Lower lobe of right lung (tissue), 2 donors: Measurements from ENCODE around the gene SARDH. TPM values are rescaled to one million over a fixed set of nuclear protein-coding genes. Genes with fewer than 3 reads are reported as not detected.
"Not testable (repeated sequence)": the region's sequence is repeated elsewhere in the genome, so short reads cannot be mapped to it uniquely, and the experiment has no call there.

ENCODE experiments used
- ATAC-seq, 2 donors: fragments of 200-7000 bp; cut with Tn5 transposase; one replicate each; pipeline ENCODE4 v1.9.1; 2020 to 2022; ENCODE audit warnings: mild to moderate bottlenecking in 2 of 2, moderate library complexity in 2 of 2
- DNase-seq: peaks from one replicate; pipeline ENCODE4 v3.0.0-alpha.2; 2020
- H3K27ac ChIP-seq: fragments of 200-600 bp; one replicate; pipeline ENCODE4 v1.8.0; 2022
- H3K27me3 ChIP-seq: fragments of 200-600 bp; one replicate; pipeline ENCODE4 v1.8.0; 2022; ENCODE audit warnings: low read depth
- H3K36me3 ChIP-seq: fragments of 200-600 bp; one replicate; pipeline ENCODE4 v1.8.0; 2022; ENCODE audit warnings: mild to moderate bottlenecking
- H3K4me1 ChIP-seq: fragments of 200-600 bp; one replicate; pipeline ENCODE4 v1.8.0; 2022
- H3K4me3 ChIP-seq: fragments of 200-600 bp; one replicate; pipeline ENCODE4 v1.8.0; 2022; ENCODE audit warnings: mild to moderate bottlenecking
- H3K9me3 ChIP-seq: fragments of 200-600 bp; one replicate; pipeline ENCODE4 v1.8.0; 2022
- intact Hi-C: fragments of 100-400 bp; cut with DNase I; formaldehyde crosslinking; loops from one replicate; pipeline ENCODE4 v1.11.0; 2022
- total RNA-seq: library from RNA; stranded (reverse); fragmentation: NEBNext Ultra II Directional; extraction: Animal tissue kit (Norgen Biotek cat#: 25700); gene quantifications from one replicate; pipeline ENCODE4 v1.2.1, GENCODE V29; 2021
- TF ChIP-seq, protein P1 (sequence below): fragments of 200-600 bp; IDR thresholded peaks from one replicate; pipeline ENCODE4 v1.8.0; 2022; ENCODE audit warnings: antibody characterized with exemption, mild to moderate bottlenecking
- donor health status: DM: no; HTN: yes; CAD: no; lungs with severe emphysema.

Gene SARDH
- total RNA-seq, 1 donor from 2014 or later = 3.4 TPM

DNA sequence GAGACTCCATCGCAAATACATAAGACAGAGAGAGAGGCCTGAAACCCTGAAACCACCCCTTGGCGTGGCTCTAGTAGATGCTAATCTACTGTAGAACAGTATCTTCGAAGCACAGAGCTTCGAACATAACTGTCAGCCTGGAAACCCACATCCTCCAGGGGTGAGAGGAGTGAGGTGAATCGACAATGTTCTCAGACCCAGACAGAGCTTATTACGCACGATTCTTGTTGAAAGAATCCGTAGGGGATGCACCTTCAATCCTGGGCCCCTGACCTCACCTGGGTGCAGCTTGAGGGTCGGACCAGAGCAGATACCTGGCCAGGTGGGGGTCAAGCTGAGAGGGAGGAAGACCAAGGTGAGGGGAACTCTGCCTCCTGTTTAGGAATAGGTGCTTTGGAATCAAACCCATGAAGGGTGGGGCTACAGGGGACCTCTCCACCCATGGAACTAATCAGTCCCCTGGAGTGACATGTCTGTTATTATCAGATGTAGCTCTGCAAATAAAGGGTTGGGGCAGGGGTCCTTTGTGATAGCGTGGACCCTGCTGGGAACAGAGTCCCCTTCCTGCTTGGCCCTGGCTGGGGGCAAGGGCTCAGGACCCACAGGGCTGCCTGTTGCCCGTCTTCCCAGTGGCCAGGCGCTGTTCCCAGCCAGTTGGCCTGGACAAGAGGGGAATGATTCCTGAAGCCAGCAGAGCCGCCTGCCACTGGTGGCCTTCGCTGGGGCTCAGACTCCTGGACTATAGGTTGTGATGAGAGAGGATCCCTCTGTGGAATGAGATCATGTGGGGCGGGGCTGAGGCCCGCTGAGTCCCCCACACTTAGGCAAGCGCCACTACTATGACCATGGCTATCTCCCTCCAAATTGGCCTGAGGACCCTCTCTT is 60.8 kb downstream of the SARDH start:
- peaks cover 15% of the 10 kb centered on the region for H3K4me1 ChIP-seq
- intact Hi-C loops = no loop called here
- no peaks in the 10 kb centered on the region for H3K27me3 ChIP-seq
- DNase-seq (peak; percentile 20), ATAC-seq (no peak)
- no peak overlapping the region for H3K4me3 ChIP-seq
- H3K9me3 ChIP-seq = no peaks in the 10 kb centered on the region
- TF ChIP-seq, protein P1, sequence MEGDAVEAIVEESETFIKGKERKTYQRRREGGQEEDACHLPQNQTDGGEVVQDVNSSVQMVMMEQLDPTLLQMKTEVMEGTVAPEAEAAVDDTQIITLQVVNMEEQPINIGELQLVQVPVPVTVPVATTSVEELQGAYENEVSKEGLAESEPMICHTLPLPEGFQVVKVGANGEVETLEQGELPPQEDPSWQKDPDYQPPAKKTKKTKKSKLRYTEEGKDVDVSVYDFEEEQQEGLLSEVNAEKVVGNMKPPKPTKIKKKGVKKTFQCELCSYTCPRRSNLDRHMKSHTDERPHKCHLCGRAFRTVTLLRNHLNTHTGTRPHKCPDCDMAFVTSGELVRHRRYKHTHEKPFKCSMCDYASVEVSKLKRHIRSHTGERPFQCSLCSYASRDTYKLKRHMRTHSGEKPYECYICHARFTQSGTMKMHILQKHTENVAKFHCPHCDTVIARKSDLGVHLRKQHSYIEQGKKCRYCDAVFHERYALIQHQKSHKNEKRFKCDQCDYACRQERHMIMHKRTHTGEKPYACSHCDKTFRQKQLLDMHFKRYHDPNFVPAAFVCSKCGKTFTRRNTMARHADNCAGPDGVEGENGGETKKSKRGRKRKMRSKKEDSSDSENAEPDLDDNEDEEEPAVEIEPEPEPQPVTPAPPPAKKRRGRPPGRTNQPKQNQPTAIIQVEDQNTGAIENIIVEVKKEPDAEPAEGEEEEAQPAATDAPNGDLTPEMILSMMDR = no peak
- no peak overlapping the region for H3K27ac ChIP-seq
- no peaks in the 10 kb centered on the region for H3K36me3 ChIP-seq

DNA sequence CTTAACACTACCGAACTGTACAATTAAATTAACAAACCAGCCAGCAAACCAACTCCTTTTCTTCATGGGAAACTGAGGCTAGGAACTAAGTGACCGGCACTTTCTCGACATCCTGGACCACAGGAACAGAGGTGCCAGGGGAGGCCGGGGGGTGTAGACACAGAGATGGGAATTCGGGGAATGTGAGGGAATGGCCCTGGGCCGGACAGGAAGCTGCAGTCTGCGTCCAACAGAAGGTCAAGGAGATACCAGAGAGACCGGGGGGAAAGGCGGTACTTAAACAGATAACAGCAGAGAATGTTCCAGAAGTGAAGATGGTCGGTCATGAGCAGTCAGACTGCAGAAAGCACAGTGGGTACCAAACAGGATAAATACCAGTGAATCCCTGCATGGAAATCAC is 61.7 kb downstream of the SARDH start:
- H3K9me3 ChIP-seq = no peaks in the 10 kb centered on the region
- H3K4me3 ChIP-seq = no peak overlapping the region
- no peaks in the 10 kb centered on the region for H3K36me3 ChIP-seq
- intact Hi-C loops = no loop called here
- no peak for ATAC-seq
- DNase-seq = peak; percentile 34
- H3K27me3 ChIP-seq = no peaks in the 10 kb centered on the region
- no peak overlapping the region for H3K27ac ChIP-seq
- H3K4me1 ChIP-seq = peaks cover 15% of the 10 kb centered on the region
- TF ChIP-seq, protein P1 = no peak

DNA sequence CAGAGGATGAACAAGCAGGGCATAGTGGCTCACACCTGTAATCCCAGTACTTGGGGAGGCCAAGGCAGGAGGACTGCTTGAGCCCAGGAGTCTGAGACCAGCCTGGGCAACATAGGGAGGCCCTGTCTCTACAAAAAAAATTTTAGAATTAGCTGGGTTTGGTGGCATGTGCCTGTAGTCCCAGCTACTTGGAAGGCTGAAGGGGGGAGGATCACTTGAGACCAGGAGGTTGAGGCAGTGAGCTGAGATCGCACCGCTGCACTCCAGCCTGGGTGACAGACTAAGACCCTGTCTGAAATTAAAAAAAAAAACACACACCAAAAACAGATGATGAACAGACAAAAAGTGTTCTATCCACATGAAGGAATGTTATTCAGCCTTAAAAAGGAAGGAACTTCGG is 62.4 kb downstream of the SARDH start:
- intact Hi-C loops, H3K27me3 ChIP-seq, H3K4me3 ChIP-seq, H3K27ac ChIP-seq, ATAC-seq, H3K36me3 ChIP-seq, H3K9me3 ChIP-seq: not testable (repeated sequence)
- H3K4me1 ChIP-seq = peaks cover 15% of the 10 kb centered on the region
- DNase-seq = peak; percentile 21

DNA sequence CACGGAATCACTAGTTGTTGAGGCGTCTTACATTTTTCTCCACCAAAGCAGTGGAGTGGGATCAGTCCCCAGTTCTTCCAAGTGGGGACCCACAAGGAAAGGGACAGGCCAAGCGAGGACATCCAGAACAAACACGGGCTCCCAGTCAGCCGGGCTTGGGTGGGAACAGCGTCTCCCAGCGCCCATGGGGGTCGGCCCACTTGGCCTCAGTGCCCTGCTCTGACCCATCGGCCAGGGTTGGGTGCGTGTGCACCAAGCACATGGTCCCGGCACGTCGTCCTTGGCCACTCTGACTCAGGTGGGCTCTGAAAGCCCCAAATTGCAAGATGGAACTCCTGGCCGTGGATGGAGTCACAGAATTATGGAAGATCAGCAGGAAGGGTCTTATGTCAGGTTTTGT is 64.1 kb downstream of the SARDH start:
- TF ChIP-seq, protein P1 = no peak

DNA sequence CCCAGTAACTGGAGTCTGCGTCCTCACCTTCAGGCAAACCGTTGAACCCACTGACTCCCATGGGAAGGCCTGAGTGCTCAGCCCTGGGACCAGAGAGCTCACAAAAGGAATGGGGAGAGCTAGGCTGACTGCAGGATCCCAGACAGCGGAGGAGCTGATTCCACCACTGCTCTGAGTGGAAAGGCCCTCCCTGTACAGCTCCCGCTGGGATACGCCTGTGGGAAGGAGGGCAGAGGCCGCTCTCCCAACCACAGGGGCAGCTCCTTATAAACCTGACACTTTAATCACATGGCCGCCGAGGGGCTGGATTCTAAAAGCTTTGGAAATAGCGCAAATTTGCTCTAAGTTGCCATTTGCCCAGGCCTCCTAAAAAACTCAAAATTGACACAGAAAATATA is 64.9 kb downstream of the SARDH start:
- no peaks in the 10 kb centered on the region for H3K27me3 ChIP-seq
- H3K9me3 ChIP-seq = no peaks in the 10 kb centered on the region
- ATAC-seq (no peak), DNase-seq (no peak)
- H3K4me1 ChIP-seq = no peaks in the 10 kb centered on the region
- TF ChIP-seq, protein P1 = no peak
- H3K27ac ChIP-seq = no peak overlapping the region
- intact Hi-C loops = no loop called here
- no peak overlapping the region for H3K4me3 ChIP-seq
- no peaks in the 10 kb centered on the region for H3K36me3 ChIP-seq

More for the DNA sequence above, 64.1 kb downstream of the SARDH start:
- Histone ChIP-seq H3K27ac (no peak overlapping the region), H3K4me3 (no peak overlapping the region), H3K36me3 (no peaks in the 10 kb centered on the region), H3K4me1 (peaks cover 2% of the 10 kb centered on the region), H3K9me3 (no peaks in the 10 kb centered on the region), H3K27me3 (no peaks in the 10 kb centered on the region)
- ATAC-seq (no peak), DNase-seq (no peak)
- intact Hi-C loops = no loop called here

DNA sequence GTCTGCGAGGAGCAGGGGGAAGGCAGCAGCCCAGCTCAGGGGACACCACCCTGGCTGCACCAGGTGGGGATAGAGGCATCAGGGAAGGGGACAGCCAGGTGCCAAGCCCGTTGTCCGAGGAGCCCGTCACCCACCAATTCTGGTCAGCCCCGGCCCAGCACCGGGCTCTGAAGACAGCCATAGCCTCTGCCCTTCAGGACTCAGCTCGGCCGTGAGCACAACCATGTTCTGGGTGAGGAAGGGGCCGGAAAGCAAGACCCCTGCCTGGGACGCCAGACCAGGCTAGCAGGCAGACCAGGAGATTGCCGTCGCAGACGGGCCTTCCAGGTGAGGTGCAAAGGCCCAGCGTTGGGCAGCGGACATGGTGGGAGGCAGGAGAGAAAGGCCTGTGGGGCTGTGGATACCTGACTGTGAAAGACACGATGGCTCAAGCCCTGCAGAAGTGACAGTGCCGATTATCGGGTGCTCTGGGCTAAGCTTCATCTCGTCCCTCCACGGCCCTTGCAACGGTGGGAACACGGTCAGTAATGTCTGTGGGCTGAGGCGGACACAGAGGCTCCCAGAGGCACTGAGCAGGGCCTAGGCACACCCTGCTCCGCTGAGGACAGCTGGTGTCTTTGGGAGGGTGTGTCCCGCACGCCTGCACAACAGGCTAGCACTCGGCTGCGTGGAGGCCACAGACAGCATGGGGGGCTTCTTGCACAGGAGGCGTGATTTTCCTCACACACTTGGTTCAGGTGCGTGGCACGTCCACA is 65.5 kb downstream of the SARDH start:
- no peaks in the 10 kb centered on the region for H3K4me1 ChIP-seq
- TF ChIP-seq, protein P1 = no peak
- no peaks in the 10 kb centered on the region for H3K36me3 ChIP-seq
- intact Hi-C loops = no loop called here
- H3K9me3 ChIP-seq = no peaks in the 10 kb centered on the region
- ATAC-seq (no peak), DNase-seq (no peak)
- no peaks in the 10 kb centered on the region for H3K27me3 ChIP-seq
- H3K27ac ChIP-seq = no peak overlapping the region
- H3K4me3 ChIP-seq = no peak overlapping the region
